Hematopoietic multipotent progenitor cell treated with erythropoietin and hydrocortisone succinate and interleukin-3 and kit ligand, for 8 days (in vitro differentiated cells): ENCODE measurements around the gene MZT2B.
"Not testable (repeated sequence)": the region's sequence is repeated elsewhere in the genome, so short reads cannot be mapped to it uniquely, and the experiment has no call there.

Experiments
- DNase-seq: peaks from one replicate; pipeline ENCODE4 v3.0.0-alpha.2; 2015

Gene MZT2B

DNA sequence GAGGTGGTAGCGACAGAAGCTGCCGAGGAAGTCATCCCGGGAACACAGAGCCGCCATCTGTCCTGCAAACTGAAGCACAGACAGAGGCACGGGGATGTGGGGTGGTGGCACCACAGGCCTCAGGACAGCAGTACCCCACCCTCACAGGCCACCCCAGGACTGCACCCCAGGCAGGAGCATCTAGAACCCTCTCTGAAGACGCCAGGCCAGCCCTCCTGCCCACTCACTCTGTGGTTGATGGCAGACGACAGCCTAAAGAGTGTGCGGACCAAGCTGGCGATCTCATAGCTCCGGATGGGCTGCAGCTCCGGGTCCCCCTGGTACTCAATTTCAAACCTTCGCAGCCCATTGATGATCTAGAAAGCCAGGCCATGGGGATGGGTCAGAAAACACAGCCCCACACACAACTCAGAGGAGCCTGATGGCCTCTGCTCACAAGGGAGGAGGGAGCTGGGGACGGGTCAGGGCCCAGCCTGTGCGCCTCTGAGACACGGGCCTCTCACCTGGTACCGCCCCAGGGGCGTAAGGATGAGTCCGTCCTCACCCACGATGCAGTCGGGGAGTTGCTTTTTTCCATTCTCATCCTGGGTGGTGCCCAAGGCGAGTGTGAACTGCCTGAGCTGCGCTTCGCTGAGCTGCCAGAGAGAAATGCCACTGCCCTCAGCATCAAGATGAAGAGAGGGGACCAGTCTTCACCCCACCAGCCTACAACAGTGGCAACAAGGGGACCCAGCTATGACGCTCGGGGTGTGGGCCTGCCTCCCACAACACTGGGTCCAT is 29.1 kb upstream of the MZT2B start:
- no peak for DNase-seq

DNA sequence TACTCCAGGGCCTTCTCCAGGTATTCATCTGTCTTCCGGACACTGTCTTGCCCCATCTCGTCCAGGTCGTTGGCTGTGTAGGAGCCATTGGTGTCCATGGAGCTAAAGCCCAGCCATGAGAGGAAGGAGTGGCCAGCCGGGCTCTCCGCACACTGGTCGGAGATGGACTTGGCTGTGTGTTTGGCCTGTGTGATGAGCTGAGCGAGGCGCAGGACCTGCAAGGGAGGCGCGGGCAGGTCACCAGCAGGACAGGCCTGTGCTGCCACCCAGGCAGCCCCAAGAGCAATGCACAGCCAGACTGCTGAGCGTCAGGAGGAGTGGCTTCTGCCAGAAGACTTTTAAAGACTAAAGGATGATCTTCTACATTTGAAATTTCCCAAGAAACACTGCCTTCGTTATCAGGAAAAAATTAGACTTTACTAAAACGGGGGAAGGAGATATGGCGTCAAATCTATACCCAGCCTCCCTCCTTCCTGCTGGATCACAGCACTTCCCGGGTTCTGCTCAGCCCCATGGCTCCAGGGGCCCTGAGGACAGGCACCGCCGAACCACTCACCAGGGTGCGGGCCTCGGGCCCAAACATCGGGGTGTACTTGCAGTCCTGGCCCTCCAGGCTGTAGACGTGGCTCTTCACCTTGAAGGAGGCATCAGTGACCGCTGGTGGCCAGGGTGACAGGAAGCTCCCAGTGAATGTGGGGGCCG is 28.2 kb upstream of the MZT2B start:
- DNase-seq, result not testable (repeated sequence)

DNA sequence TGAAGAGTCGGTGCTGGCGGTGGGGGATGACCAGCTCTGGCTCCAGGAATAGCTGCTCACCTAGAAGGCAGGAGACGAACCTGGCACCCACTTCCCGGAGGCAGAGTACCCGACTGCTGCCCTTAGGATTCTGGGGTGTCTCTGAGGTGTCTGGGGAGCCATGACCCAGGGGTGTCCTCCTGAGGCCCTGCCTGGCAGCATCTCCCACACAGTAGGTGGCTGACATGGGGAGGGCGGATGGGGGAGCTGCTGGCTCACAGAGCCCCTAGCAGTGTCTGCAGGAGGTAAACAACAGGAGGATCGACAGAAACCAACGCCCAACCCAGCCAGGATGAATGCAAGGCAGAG is 27.7 kb upstream of the MZT2B start:
- DNase-seq, result not testable (repeated sequence)

DNA sequence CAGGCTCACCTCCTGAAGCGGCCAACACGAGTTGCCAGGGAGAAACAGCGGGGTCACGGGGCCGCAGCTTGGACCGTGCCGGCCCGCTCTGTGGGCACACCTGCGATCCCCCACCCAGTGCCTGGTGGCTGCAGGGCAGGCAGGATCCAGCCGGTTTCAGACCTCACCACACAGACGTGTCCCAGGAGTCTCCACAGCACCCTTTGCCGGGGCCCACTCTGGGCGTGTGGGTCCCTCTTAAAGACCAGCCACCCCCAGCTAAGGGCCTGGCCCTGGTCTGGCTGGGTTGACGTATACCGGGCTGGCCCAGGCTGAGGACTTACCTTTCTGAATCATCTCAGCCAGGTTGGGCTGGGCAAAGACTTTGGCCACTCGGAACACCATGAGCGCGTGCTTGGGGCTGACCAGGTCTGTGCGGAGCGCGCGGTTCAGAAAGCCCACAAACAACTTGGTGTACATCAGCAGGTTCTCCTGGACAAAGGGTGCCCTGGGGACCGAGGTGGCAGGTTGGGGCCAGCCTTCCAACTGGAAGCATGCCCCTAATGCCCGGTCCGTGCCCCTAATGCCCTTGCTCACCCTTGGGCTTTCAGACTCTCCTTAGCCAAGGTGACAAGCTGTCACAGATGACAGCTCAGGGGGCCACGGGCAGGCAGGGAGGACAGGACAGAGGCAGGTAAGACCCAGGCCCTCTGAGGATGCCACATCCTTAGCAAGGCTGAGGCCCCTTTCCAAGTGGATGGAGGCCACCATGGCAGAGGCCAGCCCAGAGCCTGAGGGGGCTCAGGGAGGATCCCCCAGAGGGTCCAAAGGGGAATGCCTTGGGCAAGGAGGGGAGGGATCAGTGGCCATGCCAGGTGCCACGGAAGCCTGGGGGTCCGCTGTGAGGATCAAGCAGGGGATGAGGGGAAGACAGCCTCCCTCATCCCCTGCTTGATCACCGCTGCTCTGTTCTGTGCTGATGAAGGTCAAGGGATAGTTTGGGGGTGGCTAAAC is 27.0 kb upstream of the MZT2B start:
- no peak for DNase-seq

DNA sequence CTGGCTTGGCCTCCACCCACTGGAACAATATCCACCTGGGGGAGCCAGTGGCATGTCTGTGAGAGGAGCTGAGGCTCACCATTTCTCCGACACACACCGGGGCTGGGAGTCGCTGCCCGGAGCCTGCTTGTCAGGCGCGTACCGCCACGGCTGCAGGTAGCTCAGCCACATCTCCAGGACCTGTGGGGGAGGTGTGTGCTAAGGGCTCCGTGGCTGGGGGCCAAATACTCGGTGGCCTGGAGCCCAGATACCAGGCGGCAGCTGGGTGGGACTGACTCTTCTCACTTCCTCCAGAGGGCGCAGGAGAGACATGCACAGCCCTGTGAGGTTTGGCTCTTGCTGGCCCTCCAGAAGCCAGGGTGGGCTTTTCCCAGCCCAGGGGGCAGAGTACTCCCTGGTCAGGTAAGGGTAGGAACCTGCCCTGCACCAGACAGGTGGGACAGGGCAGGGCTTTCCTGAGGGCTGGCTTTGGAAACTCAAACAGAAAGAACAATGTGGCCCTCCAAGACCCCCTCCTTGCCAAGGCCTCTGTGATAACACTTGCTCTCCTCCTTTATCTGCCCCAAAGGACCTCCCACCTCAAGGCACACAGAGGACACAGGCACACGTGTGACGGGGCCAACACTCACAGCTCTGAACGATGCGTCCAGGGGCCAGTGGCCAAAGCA is 26.0 kb upstream of the MZT2B start:
- DNase-seq, result peak; percentile 83

DNA sequence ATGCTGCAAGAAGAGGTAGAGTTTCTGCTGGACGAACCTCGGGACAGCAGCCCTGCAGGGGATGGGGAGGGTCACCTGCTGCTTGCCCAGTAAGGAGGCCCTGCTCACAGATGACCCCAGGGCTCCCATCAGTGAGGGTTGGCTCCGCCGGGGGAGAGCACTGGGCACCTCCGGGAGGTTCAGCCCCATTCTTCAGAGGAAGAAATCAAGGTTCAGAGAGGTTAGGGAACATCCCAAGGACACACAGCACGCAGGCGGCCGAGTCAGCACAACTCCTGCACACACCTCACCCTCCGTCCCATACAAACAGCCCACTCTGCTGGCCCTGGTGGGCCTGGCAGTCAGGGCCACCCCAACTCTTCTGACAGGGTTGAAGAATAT is 25.4 kb upstream of the MZT2B start:
- no peak for DNase-seq

DNA sequence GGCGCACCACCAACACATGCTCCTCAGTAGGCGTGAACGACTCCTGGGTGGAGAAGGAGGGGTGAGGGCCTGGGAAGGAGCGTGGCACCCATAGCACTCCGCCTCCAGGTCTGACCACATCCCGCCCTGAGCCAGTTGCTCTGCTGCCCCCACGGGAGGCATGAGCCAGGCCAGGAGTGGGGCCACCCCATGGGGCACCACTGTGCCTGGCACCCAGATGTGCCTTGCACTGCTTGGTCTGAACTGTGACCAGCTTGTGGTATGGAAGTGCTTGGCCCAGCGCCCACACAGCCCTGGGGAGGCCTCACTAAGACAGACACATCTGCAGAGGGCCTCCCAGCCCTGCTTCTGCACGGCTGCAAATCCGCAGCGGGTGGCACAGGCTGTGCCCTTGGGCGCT is 24.7 kb upstream of the MZT2B start:
- DNase-seq, result peak; percentile 6

DNA sequence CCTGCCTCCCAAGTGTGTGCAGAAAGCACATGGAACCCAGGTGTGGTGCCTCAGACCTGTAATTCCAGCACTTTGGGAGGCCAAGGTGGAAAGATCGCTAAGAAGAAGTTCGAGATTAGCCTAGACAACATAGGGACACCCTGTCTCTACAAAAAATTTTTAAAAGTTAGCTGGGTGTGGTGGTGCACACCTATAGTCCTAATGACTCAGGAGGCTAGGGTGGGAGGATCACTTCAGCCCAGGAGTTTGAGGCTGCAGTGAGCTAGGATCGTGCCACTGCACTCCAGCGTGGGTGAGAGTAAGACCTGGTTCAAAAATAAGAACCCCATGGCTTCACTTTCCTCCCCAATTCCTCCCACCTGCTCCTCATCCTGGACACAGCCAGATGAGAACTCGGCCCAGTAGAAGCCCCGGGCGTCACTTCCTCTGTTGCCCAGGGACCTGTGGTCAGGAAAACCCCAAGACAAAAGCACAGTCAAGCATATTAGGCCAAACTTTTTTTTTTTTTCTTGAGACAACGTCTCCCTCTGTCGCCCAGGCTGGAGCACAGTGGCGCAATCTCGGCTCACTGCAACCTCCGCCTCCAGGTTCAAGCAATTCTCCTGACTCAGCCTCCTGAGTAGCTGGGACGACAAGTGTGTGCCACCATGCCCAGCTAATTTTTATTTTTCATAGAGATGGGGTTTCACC is 24.1 kb upstream of the MZT2B start:
- DNase-seq, result not testable (repeated sequence)

DNA sequence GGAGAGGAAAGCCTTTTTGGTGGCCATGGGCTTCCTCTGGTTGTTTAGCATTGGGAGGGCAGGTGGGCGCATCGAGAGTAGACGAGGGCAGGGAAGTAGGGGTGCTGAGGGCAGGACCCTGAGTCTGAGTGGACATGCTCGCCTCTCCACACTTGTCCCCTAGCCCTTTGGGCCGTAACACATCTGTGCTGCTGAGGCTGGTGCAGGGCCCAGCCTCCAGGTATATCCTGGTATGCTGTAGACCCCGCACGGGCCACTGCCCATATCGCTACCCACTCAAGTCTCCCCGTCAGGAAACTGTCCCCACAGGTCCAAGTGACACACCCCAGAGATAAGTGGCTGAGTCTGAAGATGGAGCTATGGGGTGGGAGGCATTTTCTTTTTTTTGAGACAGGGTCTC is 23.4 kb upstream of the MZT2B start:
- no peak for DNase-seq

DNA sequence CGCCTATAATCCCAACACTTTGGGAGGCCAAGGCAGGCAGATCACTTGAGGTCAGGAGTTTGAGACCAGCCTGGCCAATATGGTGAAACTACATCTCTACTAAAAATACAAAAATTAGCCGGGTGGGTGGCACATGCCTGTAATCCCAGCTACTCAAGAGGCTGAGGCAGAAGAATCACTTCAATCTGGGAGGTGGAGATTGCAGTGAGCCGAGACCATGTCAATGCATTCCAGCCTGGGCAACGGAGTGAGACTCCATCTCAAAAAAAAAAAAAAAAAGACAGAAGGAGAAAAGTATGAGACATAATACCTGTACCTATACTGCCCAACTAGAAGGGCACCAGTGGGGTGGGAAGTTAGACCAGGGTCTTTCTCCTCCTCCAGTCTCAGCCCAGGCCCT is 22.7 kb upstream of the MZT2B start:
- not testable (repeated sequence) for DNase-seq

DNA sequence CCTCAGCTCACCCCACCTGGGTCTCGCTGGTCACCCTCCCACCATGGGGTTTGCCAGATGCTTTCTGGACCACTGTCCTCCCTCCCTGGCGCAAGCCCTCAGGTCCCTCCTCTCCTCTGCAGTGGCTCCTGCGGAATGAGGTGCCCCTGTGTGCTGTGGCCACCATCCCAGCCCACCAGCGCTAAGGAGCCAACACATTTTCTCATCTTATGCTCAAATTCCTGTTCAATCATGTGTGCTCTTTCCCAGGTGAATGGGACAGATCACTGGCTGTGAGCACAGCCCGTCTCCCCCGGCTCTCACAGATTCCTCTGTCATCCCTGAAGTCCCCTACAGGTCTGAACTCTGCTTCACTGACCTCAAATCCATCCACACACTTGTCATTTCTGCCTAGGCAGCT is 21.9 kb upstream of the MZT2B start:
- no peak for DNase-seq

DNA sequence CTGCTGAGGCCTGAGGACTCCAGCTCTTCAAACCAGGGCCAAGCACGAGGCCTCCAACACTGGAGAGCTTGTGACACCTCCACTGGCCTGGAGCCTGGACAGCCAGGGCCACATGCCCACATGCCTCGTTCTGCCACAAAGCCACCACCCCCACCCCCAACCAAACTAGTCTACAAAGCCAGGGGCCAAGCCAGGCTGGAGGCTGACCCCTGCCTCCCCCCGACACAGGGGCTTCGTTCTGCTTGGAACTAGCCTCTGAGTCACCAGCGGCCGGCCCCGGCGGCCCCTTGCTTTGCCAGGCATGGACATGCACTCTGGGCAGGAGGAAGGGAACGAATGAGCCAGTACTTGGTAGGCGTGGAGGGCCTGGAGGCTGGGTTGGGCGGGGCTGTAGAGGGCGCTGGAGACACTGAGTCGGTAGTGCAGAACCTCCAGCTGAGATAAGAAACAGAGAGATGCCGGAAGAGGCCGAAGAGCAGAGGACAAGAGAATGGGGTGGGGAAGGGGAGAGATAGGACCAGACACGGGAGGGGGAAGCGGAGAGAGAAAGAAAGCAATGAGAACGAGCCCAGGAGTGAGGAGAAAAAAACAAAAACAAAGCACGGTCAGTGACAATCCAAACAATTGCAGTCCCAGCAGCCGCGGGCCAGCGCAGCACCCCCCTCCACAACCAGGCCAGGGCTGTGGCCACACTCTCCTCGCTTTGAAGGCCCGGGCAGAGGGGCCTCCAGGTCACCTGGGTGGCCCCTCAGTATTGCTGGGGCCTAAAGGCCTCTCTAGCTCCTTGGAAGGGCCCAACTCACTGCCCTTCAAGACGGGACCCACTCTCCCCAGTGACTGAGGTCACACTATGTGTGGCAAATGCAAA is 21.0 kb upstream of the MZT2B start:
- peak; percentile 29 for DNase-seq

DNA sequence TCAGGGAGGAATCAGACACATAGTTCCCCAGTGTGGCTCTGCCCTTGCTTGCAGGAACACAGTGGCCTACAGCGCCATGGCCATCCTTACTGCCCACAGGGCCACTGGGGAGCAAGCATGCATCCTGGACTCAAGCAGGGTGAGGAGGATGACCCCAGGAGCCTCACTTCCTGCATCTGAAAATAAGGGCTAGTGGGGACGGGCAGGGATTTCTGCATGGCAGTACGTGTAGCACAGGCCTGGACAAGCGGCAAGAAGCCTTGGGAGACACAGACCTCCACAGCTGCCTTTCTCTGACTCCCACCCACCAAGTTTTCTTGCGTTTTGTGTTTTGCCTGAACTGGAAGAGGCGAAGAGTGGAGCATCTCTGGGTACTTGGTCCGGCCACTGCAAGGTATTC is 19.6 kb upstream of the MZT2B start:
- not testable (repeated sequence) for DNase-seq

DNA sequence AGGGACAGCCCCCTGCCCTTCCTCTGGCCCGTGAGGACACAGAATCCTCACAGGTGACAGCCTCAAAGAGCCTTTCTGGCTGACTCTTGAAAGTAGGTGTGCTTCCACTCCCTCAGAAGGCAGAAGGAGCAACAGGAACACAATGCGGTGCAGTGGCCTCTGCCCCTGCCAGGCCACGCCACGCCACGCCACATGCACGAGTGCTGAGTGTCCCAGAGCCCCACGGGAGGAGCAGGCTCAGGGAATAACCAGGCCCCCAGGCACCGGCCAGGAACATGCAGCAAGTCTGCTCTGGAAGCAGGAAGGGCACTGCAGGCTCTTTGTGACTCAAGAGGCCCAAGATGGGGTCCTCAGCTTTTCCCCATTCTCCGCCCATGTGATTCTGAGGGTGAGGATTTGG is 19.1 kb upstream of the MZT2B start:
- no peak for DNase-seq

DNA sequence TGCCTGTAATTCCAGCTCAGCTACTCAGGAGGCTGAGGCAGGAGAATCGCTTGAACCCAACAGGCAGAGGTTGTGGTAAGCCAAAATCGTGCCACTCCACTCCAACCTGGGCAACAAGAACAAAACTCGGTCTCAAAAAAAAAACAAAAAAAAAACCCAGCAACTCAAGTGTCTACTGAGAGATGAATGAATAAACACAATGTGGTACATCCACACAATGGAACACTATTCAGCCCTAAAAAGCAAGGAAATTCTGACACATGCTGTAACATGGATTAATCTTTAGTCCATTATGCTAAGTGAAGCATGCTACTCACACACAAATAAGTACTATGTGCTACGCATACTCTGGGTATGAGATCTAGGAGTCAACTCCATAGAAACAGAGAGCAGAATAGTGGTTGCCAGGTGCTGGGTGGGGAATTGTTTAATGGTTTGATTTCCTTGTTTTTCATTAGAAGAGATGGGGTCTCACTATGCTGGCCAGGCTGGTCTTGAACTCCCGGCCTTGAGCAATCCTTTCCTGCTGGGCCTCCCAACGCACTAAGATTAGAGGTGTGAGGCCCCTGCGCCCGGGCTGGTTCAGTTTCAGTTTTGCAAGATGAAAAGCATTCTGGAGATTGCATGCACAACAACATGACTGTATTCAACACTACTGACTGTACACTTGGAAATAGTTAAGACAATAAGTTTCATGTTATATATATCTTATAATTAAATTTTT is 16.6 kb upstream of the MZT2B start:
- DNase-seq, result no peak

DNA sequence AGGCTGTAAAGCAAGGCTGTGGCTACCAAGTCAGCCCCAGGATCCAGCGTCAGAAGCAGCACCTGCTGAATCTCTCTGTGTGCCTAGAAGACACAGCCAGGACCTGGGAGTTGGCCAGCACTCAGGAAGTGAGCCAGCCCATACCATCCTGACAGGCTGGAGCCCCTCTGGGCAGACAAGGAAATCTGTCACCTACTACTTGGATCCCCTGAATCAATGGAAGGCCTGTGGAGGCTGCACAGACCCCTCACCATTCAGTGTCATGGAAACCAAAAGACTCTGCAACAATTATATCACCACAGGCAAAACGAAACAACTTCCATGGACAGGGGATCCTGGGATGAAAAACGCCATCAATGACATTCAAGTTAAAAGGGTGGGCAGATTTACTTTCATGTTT is 15.5 kb upstream of the MZT2B start:
- DNase-seq, result not testable (repeated sequence)

DNA sequence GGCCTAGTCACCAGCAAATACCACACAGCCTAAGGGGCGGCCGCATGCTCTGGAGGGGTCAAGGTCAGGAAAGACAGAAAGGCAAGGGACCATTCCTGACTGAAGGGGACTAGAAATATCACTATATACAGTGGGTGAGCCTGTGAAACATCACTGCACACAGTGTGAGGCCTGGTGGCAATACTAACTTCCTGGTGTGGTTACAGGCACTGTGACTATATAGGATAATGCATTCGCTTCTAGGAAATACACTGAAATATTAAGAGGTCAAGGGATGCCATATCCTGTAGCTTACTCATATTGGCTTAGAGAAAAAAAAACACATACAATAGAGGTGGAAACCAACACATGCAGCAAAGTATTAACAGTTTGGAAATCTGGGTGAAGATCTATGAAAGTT is 12.9 kb upstream of the MZT2B start:
- DNase-seq, result not testable (repeated sequence)

DNA sequence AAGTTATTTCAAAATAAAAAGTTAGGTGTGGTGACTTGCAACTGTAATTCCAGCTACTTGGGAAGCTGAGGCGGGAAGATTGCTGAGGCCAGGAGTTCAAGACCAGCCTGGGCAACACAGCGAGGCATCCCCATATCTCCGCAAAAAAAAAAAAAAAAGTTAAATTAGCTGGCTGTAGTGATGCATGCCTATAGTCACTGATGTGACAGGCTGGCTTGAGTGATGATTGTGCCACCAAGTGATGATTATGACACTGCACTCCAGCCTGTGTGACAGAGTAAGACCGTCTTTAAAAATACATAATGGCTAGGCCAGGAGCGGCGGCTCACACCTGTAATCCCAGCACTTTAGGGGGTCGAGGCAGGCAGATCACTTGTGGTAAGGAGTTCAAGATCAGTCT is 12.2 kb upstream of the MZT2B start:
- no peak for DNase-seq

DNA sequence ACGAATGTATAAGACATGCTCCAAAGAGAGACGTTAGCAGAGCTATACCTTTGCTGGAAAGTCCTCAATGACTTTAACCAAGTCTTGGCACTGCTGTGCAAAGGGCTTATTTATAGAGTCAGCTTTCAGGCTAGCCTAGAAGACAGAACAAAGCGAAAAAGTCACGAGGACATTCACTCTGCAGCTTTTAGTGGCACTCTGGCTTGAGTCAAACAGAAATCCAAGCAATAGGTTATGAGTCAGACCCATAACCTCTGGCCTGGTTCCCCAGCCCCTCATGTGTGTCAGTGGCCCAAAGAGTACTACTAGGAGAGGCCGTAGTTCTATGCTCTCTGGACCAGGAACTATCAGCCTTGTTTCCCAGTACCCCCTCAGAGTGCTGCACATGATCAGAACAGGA is 7.2 kb upstream of the MZT2B start:
- not testable (repeated sequence) for DNase-seq
